GM12878 (cell line): ENCODE results near the gene SGPP2.

Source experiments
- CBX5 ChIP-seq: sonication (generic); IDR thresholded peaks from 2 replicates; pipeline ENCODE4 v1.6.1; 2016; ENCODE audit warnings: low read depth, moderate library complexity, mild to moderate bottlenecking, inconsistent platforms
- CTCF ChIP-seq, 3 experiments: IDR thresholded peaks in 2 of 3; conservative IDR thresholded peaks in 1 of 3; 2 replicates each; pipeline ENCODE4 v1.5.1; 2011; ENCODE audit warnings: low read depth in 3 of 3, low read length in 3 of 3, mild to moderate bottlenecking in 3 of 3, control low read depth in 2 of 3, moderate library complexity in 2 of 3, inconsistent platforms in 1 of 3, mixed read lengths in 1 of 3; ENCODE audit not compliant: control insufficient read depth in 2 of 3, insufficient read depth in 1 of 3; ENCODE audit errors: extremely low read depth in 1 of 3
- EZH2 ChIP-seq: IDR thresholded peaks from 2 replicates; pipeline ENCODE4 v1.6.1; 2012; ENCODE audit warnings: low read depth, mild to moderate bottlenecking, control low read depth, inconsistent platforms, low read length, borderline replicate concordance; ENCODE audit not compliant: control insufficient read depth
- USF2 ChIP-seq: IDR thresholded peaks from 2 replicates; pipeline ENCODE4 v1.6.1; 2011; ENCODE audit warnings: low read depth, low read length, improper control_type of control experiment, borderline replicate concordance

GRCh38 chr2:222423186-222423585, 1.2 kb upstream of the SGPP2 start:
- TF ChIP-seq CTCF (IDR thresholded peaks at IDR 0.05 in 2 of 3, conservative IDR thresholded peaks at IDR 0.05 in 1 of 3; ENCODE audit: control insufficient read depth in 2 of 3, extremely low read depth in 1 of 3, insufficient read depth in 1 of 3, low read depth in 3 of 3, low read length in 3 of 3), result no peak
- TF ChIP-seq EZH2, result no peak
- no peak for TF ChIP-seq CBX5
- no peak for TF ChIP-seq USF2
